Measurements from ENCODE around the gene SPAG9.

Gene SPAG9

GRCh38 chr17:50928646-50929045 is 192.0 kb downstream of the SPAG9 start:
- Histone ChIP-seq H3K4ac (ENCODE audit: low read depth in 1 of 2, low read length in 2 of 2) (no peak overlapping the region), H4K8ac (ENCODE audit: low read length) (no peak overlapping the region), H3K14ac (ENCODE audit: low read length in 2 of 2) (no peak overlapping the region), H3K4me3 (ENCODE audit: insufficient read depth in 1 of 2, low read depth in 1 of 2, low read length in 2 of 2) (no peak overlapping the region), H2BK5ac (ENCODE audit: low read depth, low read length, poor library complexity, severe bottlenecking) (no peak overlapping the region), H3K9me3 (ENCODE audit: control insufficient read depth, low read length) (no peaks in the 10 kb centered on the region), H3K4me1 (ENCODE audit: control insufficient read depth, insufficient read depth, low read depth, low read length) (peaks cover 11% of the 10 kb centered on the region), H3K18ac (ENCODE audit: low read depth in 1 of 2, low read length in 2 of 2) (no peak overlapping the region), H2AK5ac (ENCODE audit: low read length, severe bottlenecking) (no peak overlapping the region), H2BK120ac (ENCODE audit: low read depth, low read length) (no peak overlapping the region), H3K36me3 (ENCODE audit: control insufficient read depth in 1 of 2, insufficient read depth in 2 of 2, low read depth in 1 of 2, low read length in 2 of 2) (no peaks in the 10 kb centered on the region), H4K91ac (ENCODE audit: low read length) (no peak overlapping the region), H3K79me1 (replicated peaks; ENCODE audit: low read length, poor library complexity, severe bottlenecking) (no peaks in the 10 kb centered on the region), H3K23ac (ENCODE audit: low read length in 2 of 2) (no peak overlapping the region), H2AFZ (ENCODE audit: low read depth, low read length) (no peak overlapping the region), H3K4me2 (ENCODE audit: low read length, poor library complexity, severe bottlenecking) (no peak overlapping the region), H2BK12ac (ENCODE audit: low read length in 2 of 2) (no peak overlapping the region), H3K27me3 (ENCODE audit: control insufficient read depth in 1 of 2, insufficient read depth in 1 of 2, low read length in 2 of 2) (peaks cover 0 to 6% of the 10 kb centered on the region in 2 experiments), H3K9ac (ENCODE audit: low read length) (no peak overlapping the region), H2BK15ac (ENCODE audit: low read depth, poor library complexity, severe bottlenecking) (no peak overlapping the region), H3K27ac (ENCODE audit: low read length, poor library complexity, severe bottlenecking) (no peak overlapping the region)
- no peak for DNase-seq
- 98% methylated on average over 3 of the region's 4 CpGs for WGBS

DNA sequence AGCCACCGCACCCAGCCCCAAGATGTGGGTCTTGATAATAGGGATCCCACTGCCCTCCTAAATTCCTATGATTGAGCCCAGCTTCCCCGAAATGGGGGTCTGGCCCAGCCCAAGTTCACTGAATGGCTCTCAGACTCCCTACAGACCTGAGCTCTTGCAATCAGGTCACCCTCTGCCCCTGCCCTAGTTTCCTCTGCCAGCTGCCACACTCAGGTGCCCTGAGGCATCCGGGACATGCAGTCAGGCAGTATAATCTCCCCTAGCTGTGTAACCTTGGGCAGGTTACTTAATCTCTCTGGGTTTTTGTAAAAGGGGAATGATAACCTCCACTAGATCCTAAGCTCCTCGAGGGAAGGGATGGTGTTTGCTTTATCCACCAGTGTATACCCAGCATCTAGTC is 193.4 kb downstream of the SPAG9 start:
- H3K4me2 ChIP-seq (ENCODE audit: low read length, poor library complexity, severe bottlenecking), result no peak overlapping the region
- H3K27me3 ChIP-seq (ENCODE audit: control insufficient read depth in 1 of 2, insufficient read depth in 1 of 2, low read length in 2 of 2), result peaks cover 0 to 6% of the 10 kb centered on the region in 2 experiments
- no peak overlapping the region for H2BK5ac ChIP-seq (ENCODE audit: low read depth, low read length, poor library complexity, severe bottlenecking)
- no peak overlapping the region for H3K4me3 ChIP-seq (ENCODE audit: insufficient read depth in 1 of 2, low read depth in 1 of 2, low read length in 2 of 2)
- H3K27ac ChIP-seq (ENCODE audit: low read length, poor library complexity, severe bottlenecking), result no peak overlapping the region
- H3K18ac ChIP-seq (ENCODE audit: low read depth in 1 of 2, low read length in 2 of 2), result no peak overlapping the region
- H2AFZ ChIP-seq (ENCODE audit: low read depth, low read length), result no peak overlapping the region
- no peak overlapping the region for H3K9ac ChIP-seq (ENCODE audit: low read length)
- H2BK15ac ChIP-seq (ENCODE audit: low read depth, poor library complexity, severe bottlenecking), result no peak overlapping the region
- no peaks in the 10 kb centered on the region for H3K79me1 ChIP-seq (replicated peaks; ENCODE audit: low read length, poor library complexity, severe bottlenecking)
- H3K36me3 ChIP-seq (ENCODE audit: control insufficient read depth in 1 of 2, insufficient read depth in 2 of 2, low read depth in 1 of 2, low read length in 2 of 2), result no peaks in the 10 kb centered on the region
- H2BK12ac ChIP-seq (ENCODE audit: low read length in 2 of 2), result no peak overlapping the region
- no peak overlapping the region for H2AK5ac ChIP-seq (ENCODE audit: low read length, severe bottlenecking)
- no peaks in the 10 kb centered on the region for H3K9me3 ChIP-seq (ENCODE audit: control insufficient read depth, low read length)
- no peak overlapping the region for H3K4ac ChIP-seq (ENCODE audit: low read depth in 1 of 2, low read length in 2 of 2)
- no peak overlapping the region for H4K8ac ChIP-seq (ENCODE audit: low read length)
- H2BK120ac ChIP-seq (ENCODE audit: low read depth, low read length), result no peak overlapping the region
- WGBS, result 95% methylated on average over 4 of the region's 4 CpGs
- H3K14ac ChIP-seq (ENCODE audit: low read length in 2 of 2), result no peak overlapping the region
- H3K23ac ChIP-seq (ENCODE audit: low read length in 2 of 2), result no peak overlapping the region
- peaks cover 15% of the 10 kb centered on the region for H3K4me1 ChIP-seq (ENCODE audit: control insufficient read depth, insufficient read depth, low read depth, low read length)
- DNase-seq, result no peak
- no peak overlapping the region for H4K91ac ChIP-seq (ENCODE audit: low read length)

- Histone ChIP-seq H3K4me2 (ENCODE audit: low read length, poor library complexity, severe bottlenecking) (no peak overlapping the region), H4K8ac (ENCODE audit: low read length) (no peak overlapping the region), H2BK120ac (ENCODE audit: low read depth, low read length) (no peak overlapping the region), H3K4ac (ENCODE audit: low read depth in 1 of 2, low read length in 2 of 2) (no peak overlapping the region), H3K9ac (ENCODE audit: low read length) (no peak overlapping the region), H3K27me3 (ENCODE audit: control insufficient read depth in 1 of 2, insufficient read depth in 1 of 2, low read length in 2 of 2) (peaks cover 0 to 6% of the 10 kb centered on the region in 2 experiments), H3K23ac (ENCODE audit: low read length in 2 of 2) (no peak overlapping the region), H2AFZ (ENCODE audit: low read depth, low read length) (no peak overlapping the region), H2BK5ac (ENCODE audit: low read depth, low read length, poor library complexity, severe bottlenecking) (no peak overlapping the region), H4K91ac (ENCODE audit: low read length) (no peak overlapping the region), H2AK5ac (ENCODE audit: low read length, severe bottlenecking) (no peak overlapping the region), H3K27ac (ENCODE audit: low read length, poor library complexity, severe bottlenecking) (no peak overlapping the region), H2BK12ac (ENCODE audit: low read length in 2 of 2) (no peak overlapping the region), H3K79me1 (replicated peaks; ENCODE audit: low read length, poor library complexity, severe bottlenecking) (no peaks in the 10 kb centered on the region), H3K4me1 (ENCODE audit: control insufficient read depth, insufficient read depth, low read depth, low read length) (peaks cover 16% of the 10 kb centered on the region), H3K9me3 (ENCODE audit: control insufficient read depth, low read length) (no peaks in the 10 kb centered on the region), H3K4me3 (ENCODE audit: insufficient read depth in 1 of 2, low read depth in 1 of 2, low read length in 2 of 2) (no peak overlapping the region), H3K18ac (ENCODE audit: low read depth in 1 of 2, low read length in 2 of 2) (no peak overlapping the region), H3K36me3 (ENCODE audit: control insufficient read depth in 1 of 2, insufficient read depth in 2 of 2, low read depth in 1 of 2, low read length in 2 of 2) (no peaks in the 10 kb centered on the region), H2BK15ac (ENCODE audit: low read depth, poor library complexity, severe bottlenecking) (no peak overlapping the region), H3K14ac (ENCODE audit: low read length in 2 of 2) (no peak overlapping the region)
- no peak for DNase-seq
- WGBS, result 94% methylated on average over 7 of the region's 7 CpGs
These were observed 194.1 kb downstream of the SPAG9 start for GRCh38 chr17:50926523-50926922.

DNA sequence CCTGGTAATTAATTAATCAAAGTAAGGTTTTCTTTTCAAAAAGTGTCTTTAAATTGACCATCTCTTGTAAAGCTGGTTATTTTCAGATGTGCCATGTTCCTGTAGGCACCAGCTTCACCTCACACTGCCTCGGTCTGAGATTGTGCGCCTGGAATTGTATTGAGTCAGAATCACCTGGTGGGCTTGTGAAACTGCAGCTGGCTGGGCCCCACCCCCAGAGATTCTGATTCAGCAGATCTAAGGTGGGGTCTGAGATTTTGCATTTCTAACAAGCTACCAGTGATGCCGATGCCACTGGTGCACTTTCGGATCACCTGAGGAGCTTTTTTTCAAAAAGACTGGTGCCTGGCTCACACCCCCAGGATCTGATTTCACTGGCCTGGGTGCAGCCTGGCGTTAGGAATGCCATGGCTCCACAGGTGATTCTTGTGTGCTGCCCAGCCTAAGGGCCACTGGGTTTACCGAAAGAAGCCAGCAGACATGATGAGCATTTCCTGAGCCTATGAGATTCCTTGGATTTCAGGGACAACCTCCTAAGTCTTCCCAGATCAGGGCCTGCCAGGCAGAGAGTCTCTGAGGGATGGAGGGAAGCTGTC is 195.3 kb downstream of the SPAG9 start:
- Histone ChIP-seq H3K9ac (ENCODE audit: low read length) (no peak overlapping the region), H3K14ac (ENCODE audit: low read length in 2 of 2) (no peak overlapping the region), H3K4me1 (ENCODE audit: control insufficient read depth, insufficient read depth, low read depth, low read length) (peaks cover 14% of the 10 kb centered on the region), H2BK5ac (ENCODE audit: low read depth, low read length, poor library complexity, severe bottlenecking) (no peak overlapping the region), H3K36me3 (ENCODE audit: control insufficient read depth in 1 of 2, insufficient read depth in 2 of 2, low read depth in 1 of 2, low read length in 2 of 2) (no peaks in the 10 kb centered on the region), H2BK120ac (ENCODE audit: low read depth, low read length) (no peak overlapping the region), H3K4ac (ENCODE audit: low read depth in 1 of 2, low read length in 2 of 2) (no peak overlapping the region), H2BK12ac (ENCODE audit: low read length in 2 of 2) (no peak overlapping the region), H2AFZ (ENCODE audit: low read depth, low read length) (no peak overlapping the region), H2BK15ac (ENCODE audit: low read depth, poor library complexity, severe bottlenecking) (no peak overlapping the region), H3K9me3 (ENCODE audit: control insufficient read depth, low read length) (no peaks in the 10 kb centered on the region), H3K4me3 (ENCODE audit: insufficient read depth in 1 of 2, low read depth in 1 of 2, low read length in 2 of 2) (no peak overlapping the region), H4K91ac (ENCODE audit: low read length) (no peak overlapping the region), H3K23ac (ENCODE audit: low read length in 2 of 2) (no peak overlapping the region), H3K79me1 (replicated peaks; ENCODE audit: low read length, poor library complexity, severe bottlenecking) (no peaks in the 10 kb centered on the region), H3K27ac (ENCODE audit: low read length, poor library complexity, severe bottlenecking) (no peak overlapping the region), H4K8ac (ENCODE audit: low read length) (no peak overlapping the region), H3K4me2 (ENCODE audit: low read length, poor library complexity, severe bottlenecking) (no peak overlapping the region), H3K27me3 (ENCODE audit: control insufficient read depth in 1 of 2, insufficient read depth in 1 of 2, low read length in 2 of 2) (peaks cover 0 to 6% of the 10 kb centered on the region in 2 experiments), H3K18ac (ENCODE audit: low read depth in 1 of 2, low read length in 2 of 2) (no peak overlapping the region), H2AK5ac (ENCODE audit: low read length, severe bottlenecking) (no peak overlapping the region)
- WGBS, result 77% methylated on average over 6 of the region's 6 CpGs
- no peak for DNase-seq
